HepG2 (cell line): ENCODE measurements around the gene RHBDL1. TPM values are rescaled to one million over a fixed set of nuclear protein-coding genes. Genes with fewer than 3 reads are reported as not detected.
A peak's percentile ranks its signal among the peaks of the same experiment; 100 is the strongest.

Experiments
- AGO2 ChIP-seq: fragments of 200-400 bp; formaldehyde crosslinking; optimal IDR thresholded peaks from 2 replicates; pipeline ENCODE3; 2017; ENCODE audit warnings: mild to moderate bottlenecking, low read depth, low read length, moderate library complexity
- ATF7-NPFF ChIP-seq: sonication (generic); formaldehyde crosslinking; IDR thresholded peaks from 2 replicates; pipeline ENCODE4 v1.8.1; 2023; ENCODE audit warnings: mild to moderate bottlenecking, low read depth, missing genetic modification reagents, moderate library complexity
- DRAP1 ChIP-seq: IDR thresholded peaks from 2 replicates; pipeline ENCODE4 v1.6.1; 2016; ENCODE audit warnings: missing genetic modification reagents, missing compliant biosample characterization
- ETV6 ChIP-seq: sonication (generic); formaldehyde crosslinking; conservative IDR thresholded peaks from 2 replicates; pipeline ENCODE4 v1.4.0; 2020; ENCODE audit warnings: missing genetic modification reagents
- HNRNPL ChIP-seq: fragments of 200-400 bp; formaldehyde crosslinking; IDR thresholded peaks from 2 replicates; pipeline ENCODE4 v1.6.1; 2017; ENCODE audit warnings: mild to moderate bottlenecking, low read depth, low read length
- ISX ChIP-seq: sonication (generic); formaldehyde crosslinking; conservative IDR thresholded peaks from 2 replicates; pipeline ENCODE4 v1.5.0; 2020; ENCODE audit warnings: missing genetic modification reagents
- MTA1 ChIP-seq: sonication (generic); formaldehyde crosslinking; IDR thresholded peaks from 2 replicates; pipeline ENCODE4 v1.4.0; 2020; ENCODE audit warnings: missing genetic modification reagents, mild to moderate bottlenecking, borderline replicate concordance
- MTF1 ChIP-seq: sonication (generic); formaldehyde crosslinking; IDR thresholded peaks from 2 replicates; pipeline ENCODE4 v1.5.0; 2020; ENCODE audit warnings: missing genetic modification reagents
- SRSF9 ChIP-seq: fragments of 200-400 bp; formaldehyde crosslinking; IDR thresholded peaks from 2 replicates; pipeline ENCODE4 v1.6.1; 2018; ENCODE audit warnings: borderline replicate concordance, mild to moderate bottlenecking, low read depth, low read length; ENCODE audit not compliant: insufficient read depth, poor library complexity, severe bottlenecking
- ZBED4 ChIP-seq: sonication (generic); formaldehyde crosslinking; IDR thresholded peaks from 2 replicates; pipeline ENCODE4 v1.4.0; 2020; ENCODE audit warnings: missing genetic modification reagents, borderline replicate concordance
- ZKSCAN1 ChIP-seq: fragments of 150-350 bp; IDR thresholded peaks from 2 replicates; pipeline ENCODE4 v1.6.1; 2014; ENCODE audit warnings: low read length
- ZNF296 ChIP-seq: sonication (generic); formaldehyde crosslinking; conservative IDR thresholded peaks from 2 replicates; pipeline ENCODE4 v1.5.0; 2020; ENCODE audit warnings: mild to moderate bottlenecking, missing genetic modification reagents
- ZNF574 ChIP-seq: sonication (generic); formaldehyde crosslinking; IDR thresholded peaks from 2 replicates; pipeline ENCODE4 v1.4.0; 2020; ENCODE audit warnings: missing genetic modification reagents
- ZNF780A ChIP-seq: sonication (generic); formaldehyde crosslinking; IDR thresholded peaks from 2 replicates; pipeline ENCODE4 v1.8.0; 2022; ENCODE audit warnings: mild to moderate bottlenecking, missing genetic modification reagents, moderate library complexity
- ZNF883 ChIP-seq: sonication (generic); formaldehyde crosslinking; IDR thresholded peaks from 2 replicates; pipeline ENCODE4 v1.5.1; 2020; ENCODE audit warnings: mild to moderate bottlenecking, missing genetic modification reagents; ENCODE audit errors: not compliant biosample characterization
- polyA plus RNA-seq, 8 experiments: library from polyadenylated mRNA; depleted of rRNA in 3 of 8; stranded (reverse) in 7 of 8; unstranded in 1 of 8; fragments of >200 nt; fragmentation: Illumina TruSeq in 4 of 8; extraction: Trizol in 4 of 8; gene quantifications; 2 replicates each; pipeline versions ENCODE4 v1.2.1 to v1.2.3, GENCODE V29; 2011 to 2016; ENCODE audit warnings: low read depth in 4 of 8, missing spikeins in 1 of 8, mixed read lengths in 1 of 8; ENCODE audit not compliant: insufficient read depth in 1 of 8
- total RNA-seq, 5 experiments: library from RNA; depleted of rRNA; stranded (reverse); fragments of >200 nt; fragmentation: Illumina TruSeq; extraction: Trizol; gene quantifications; 2 replicates each; pipeline ENCODE4 v1.2.3, GENCODE V29; 2016; ENCODE audit warnings: low read depth in 1 of 5

The RHBDL1 gene
- total and polyA plus RNA-seq, 2 of the 13 experiments (the other 11 are each of a cell fraction or from before 2014, with no cell fraction given): 1.8 to 3.8 TPM

GRCh38 chr16:674214-674881, 1.1 kb upstream of the RHBDL1 start (continued):
- TF ChIP-seq ISX (CRISPR knock-in tag) (no peak), HNRNPL (0 out of 2 replicates have a peak, but pooled peaks have one; percentile 59), MTF1 (CRISPR knock-in tag) (no peak), ATF7-NPFF (CRISPR knock-in tag) (no peak), ZNF296 (CRISPR knock-in tag) (0 out of 2 replicates have a peak, but pooled peaks have one; percentile 35), ZNF574 (CRISPR knock-in tag) (no peak), DRAP1 (CRISPR knock-in tag) (no peak), ETV6 (CRISPR knock-in tag) (no peak), MTA1 (CRISPR knock-in tag) (peak; percentile 16; the same call in 1 of the 2 replicates), AGO2 (peak; percentile 71), ZBED4 (CRISPR knock-in tag) (no peak), SRSF9 (no peak), ZNF883 (CRISPR knock-in tag) (no peak), ZNF780A (no peak), ZKSCAN1 (no peak)
